Urinary bladder (tissue), 4 donors: ENCODE data around the gene MPL. TPM values are rescaled to one million over a fixed set of nuclear protein-coding genes. Genes with fewer than 3 reads are reported as not detected.

Source experiments
- DNase-seq: peaks from one replicate; pipeline ENCODE4 v3.0.0-alpha.2; 2015; ENCODE audit errors: extremely low spot score
- H3K27ac ChIP-seq: one replicate; pipeline ENCODE4 v1.5.1; 2013; ENCODE audit warnings: low read depth, mild to moderate bottlenecking, moderate library complexity
- H3K36me3 ChIP-seq: one replicate; pipeline ENCODE4 v1.6.1; 2013; ENCODE audit warnings: mild to moderate bottlenecking, moderate library complexity; ENCODE audit not compliant: insufficient read depth
- H3K4me1 ChIP-seq: one replicate; pipeline ENCODE4 v1.6.1; 2013; ENCODE audit warnings: mild to moderate bottlenecking, moderate library complexity; ENCODE audit not compliant: insufficient read depth
- H3K4me3 ChIP-seq: one replicate; pipeline ENCODE4 v1.5.1; 2013; ENCODE audit warnings: low read depth, low read length
- WGBS: extraction: QIAGEN DNeasy Blood & Tissue Kit; methylation state at CpG from one replicate; pipeline ENCODE4 v1.1.7; 2013; 5-methylcytosine and 5-hydroxymethylcytosine counted together
- polyA plus RNA-seq: library from polyadenylated mRNA; stranded (reverse); fragments of 200-250 nt; gene quantifications from one replicate; pipeline ENCODE4 v1.2.3, GENCODE V29; 2013
- total RNA-seq: library from RNA; depleted of rRNA; stranded (reverse); fragments of >200 nt; gene quantifications from one replicate; pipeline ENCODE4 v1.2.3, GENCODE V29; 2014
- donor health status: healthy with polysubstance abuse.
- donor health status: healthy.

MPL gene
- total and polyA plus RNA-seq, 2 donors: 0.33 TPM; not detected in 1

DNA sequence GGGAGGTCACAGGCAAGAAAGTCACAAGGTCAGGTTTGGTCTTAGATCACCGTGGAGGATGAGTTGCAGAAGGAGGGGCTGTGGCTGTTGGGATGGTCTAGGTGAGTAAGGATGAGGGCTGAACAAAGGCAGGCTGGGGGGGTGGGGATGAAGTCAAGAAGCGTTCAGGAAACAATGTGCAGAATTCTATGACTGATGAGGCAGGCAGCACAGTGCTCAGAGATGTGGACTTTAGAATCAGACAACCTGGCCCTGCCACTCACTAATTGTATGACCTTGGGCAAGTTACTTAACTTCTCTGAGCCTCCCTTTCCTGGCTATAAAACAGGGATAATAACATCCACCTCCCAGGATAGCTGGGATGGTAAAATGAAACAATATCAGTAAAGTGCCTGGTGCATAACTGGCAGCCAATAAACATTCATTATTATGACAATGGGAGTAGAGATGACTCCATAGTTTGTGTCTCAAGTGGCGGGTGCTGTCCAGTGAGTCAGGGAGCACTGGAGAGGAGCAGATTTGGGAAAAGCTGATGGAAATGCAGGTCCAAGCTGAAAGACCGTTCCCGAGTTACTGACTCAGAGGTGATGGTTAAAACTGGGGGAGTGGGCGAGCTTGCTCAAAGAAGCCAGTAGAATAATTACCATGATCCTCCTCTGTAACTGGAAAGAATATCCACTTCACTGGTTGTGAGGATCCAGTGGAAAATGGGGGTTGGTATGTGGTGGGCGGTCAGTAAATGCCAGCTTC is 34.7 kb upstream of the MPL start:
- Histone ChIP-seq H3K27ac (no peak overlapping the region), H3K4me1 (no peaks in the 10 kb centered on the region), H3K36me3 (no peaks in the 10 kb centered on the region), H3K4me3 (no peak overlapping the region)
- no peak for DNase-seq
- 73% methylated on average over 7 of the region's 7 CpGs for WGBS

DNA sequence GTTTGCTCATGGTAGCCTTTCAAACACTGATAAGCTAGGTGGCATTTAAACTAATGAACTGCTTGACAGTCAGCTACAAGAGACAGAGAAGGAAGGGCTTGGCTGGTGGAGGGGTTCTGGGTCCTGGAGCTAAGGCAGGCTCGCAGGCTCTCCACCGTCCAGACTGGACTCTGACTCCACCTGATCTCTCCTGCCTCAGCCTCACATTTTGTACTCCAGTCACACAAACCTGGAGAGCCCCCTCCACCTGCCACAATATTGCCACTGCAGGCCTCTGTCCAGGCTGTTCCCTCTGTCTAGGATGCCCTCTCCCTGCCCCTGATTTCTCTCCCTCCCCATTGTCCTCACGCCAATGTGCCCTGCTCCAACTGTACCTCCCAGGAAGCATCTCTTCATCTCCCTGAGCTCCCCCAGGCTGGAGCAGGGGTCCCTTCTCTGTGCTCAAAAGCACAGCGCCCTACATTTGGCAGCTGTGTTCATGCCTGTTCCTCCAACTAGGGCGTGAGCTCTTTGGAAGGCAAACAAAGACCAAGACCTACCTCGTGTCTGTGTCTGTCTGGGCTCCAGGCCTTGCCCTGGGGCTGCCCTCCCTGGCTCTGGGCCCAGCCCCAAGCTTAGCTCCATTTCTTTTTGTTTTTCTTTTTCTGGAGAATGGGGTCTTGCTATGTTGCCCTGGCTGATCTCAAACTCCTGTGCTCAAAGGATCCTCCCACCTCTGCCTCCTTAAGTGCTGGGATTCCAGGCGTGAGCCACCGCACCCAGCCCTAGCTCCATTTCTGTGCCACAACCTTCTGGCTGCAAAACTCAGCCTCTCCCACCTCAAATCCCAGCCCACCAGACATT is 33.9 kb upstream of the MPL start:
- DNase-seq: no peak
- Histone ChIP-seq H3K4me3 (no peak overlapping the region), H3K4me1 (no peaks in the 10 kb centered on the region), H3K27ac (no peak overlapping the region), H3K36me3 (no peaks in the 10 kb centered on the region)
- WGBS: 72% methylated on average over 8 of the region's 8 CpGs

DNA sequence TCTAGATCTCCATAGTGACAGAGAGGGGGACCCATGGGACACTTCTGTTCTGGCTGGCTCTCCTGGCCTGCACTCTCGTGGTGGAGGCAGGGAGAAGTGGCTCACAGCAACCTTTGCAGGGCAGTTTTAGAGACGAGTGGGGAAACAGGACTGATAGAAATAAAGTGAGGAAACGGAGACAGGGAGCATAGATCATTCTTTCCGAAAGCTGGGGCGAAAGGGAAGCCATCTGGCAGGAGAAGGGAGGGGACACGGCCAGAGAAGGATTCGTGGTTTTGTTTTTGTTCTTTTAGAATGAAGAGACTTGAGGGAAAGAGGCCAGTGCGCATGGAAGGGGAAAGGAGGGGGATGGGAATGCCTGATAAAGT is 33.3 kb upstream of the MPL start:
- no peak for DNase-seq
- WGBS: 42% methylated on average over 8 of the region's 8 CpGs
- Histone ChIP-seq H3K4me1 (no peaks in the 10 kb centered on the region), H3K4me3 (no peak overlapping the region), H3K36me3 (no peaks in the 10 kb centered on the region), H3K27ac (no peak overlapping the region)

DNA sequence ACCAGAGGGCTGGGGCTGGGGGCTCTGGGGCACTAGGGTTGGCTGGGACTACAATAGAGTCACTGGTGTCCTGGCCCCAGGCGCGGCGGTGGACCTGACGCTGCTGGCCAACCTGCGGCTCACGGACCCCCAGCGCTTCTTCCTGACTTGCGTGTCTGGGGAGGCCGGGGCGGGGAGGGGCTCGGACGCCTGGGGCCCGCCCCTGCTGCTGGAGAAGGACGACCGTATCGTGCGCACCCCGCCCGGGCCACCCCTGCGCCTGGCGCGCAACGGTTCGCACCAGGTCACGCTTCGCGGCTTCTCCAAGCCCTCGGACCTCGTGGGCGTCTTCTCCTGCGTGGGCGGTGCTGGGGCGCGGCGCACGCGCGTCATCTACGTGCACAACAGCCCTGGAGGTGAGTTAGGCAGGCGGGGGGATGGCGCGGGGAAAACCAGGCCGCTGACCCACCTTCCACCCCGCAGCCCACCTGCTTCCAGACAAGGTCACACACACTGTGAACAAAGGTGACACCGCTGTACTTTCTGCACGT is 32.8 kb upstream of the MPL start:
- no peaks in the 10 kb centered on the region for H3K4me1 ChIP-seq
- DNase-seq: no peak
- WGBS: 92% methylated on average over 46 of the region's 46 CpGs
- no peak overlapping the region for H3K27ac ChIP-seq
- H3K4me3 ChIP-seq: no peak overlapping the region
- no peaks in the 10 kb centered on the region for H3K36me3 ChIP-seq

DNA sequence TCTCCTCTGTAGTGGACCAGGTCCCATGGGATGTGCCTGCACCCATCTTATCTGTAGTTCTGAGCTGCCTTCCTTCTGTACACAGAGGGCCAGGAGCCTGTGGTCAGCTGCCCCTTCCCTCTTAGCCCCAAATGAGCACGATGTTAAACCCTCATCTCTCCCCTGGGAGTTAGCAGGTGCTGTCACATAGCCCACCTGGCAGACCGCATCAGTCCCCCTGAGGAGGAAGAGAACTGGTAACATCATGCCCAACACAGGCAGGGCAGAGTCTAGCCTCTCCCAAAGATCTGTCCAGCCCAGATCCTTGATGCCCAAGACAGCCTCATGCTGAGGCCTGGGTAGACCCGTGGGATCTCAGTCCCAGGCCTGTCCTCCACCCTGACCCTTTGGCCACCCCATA is 32.2 kb upstream of the MPL start:
- H3K27ac ChIP-seq: no peak overlapping the region
- WGBS: 87% methylated on average over 3 of the region's 3 CpGs
- H3K36me3 ChIP-seq: no peaks in the 10 kb centered on the region
- no peak for DNase-seq
- H3K4me3 ChIP-seq: no peak overlapping the region
- no peaks in the 10 kb centered on the region for H3K4me1 ChIP-seq

DNA sequence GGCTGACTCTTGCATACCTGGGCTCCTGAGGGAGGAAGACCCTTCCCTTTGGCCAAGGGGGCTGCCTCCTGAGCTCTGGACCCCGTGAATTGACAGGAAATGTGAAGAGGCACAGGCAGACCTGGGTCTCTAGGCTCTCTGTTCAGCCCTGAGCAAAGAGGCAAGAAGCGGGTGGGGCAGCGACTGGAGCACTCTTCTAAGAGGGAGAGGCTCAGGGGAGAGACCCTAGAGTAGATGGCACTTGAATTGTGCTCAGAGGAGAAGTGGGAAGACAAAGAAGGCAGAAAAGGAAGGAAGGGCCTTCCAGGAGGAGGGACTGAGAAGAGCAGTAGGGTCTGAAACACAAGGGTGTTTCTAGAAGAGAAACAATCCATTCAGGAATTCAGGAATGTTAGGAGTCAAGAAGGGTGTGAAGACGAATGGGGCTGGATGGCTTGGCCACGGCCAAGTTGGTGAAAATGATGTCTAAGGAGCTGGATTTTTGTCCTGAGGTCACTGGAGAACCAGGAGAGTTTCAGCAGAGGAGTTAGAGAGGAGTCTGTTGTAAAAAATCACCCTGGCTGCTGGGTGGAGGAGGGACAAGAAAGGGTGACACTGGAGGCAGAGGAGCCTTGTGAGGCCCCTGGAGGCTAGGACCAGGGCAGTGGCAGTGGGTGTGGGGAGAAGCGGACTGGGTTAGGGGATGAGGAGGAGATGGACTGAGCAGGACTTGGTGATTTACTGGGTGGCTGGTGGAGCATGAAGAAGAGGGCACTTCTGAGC is 31.5 kb upstream of the MPL start:
- 84% methylated on average over 6 of the region's 6 CpGs for WGBS

DNA sequence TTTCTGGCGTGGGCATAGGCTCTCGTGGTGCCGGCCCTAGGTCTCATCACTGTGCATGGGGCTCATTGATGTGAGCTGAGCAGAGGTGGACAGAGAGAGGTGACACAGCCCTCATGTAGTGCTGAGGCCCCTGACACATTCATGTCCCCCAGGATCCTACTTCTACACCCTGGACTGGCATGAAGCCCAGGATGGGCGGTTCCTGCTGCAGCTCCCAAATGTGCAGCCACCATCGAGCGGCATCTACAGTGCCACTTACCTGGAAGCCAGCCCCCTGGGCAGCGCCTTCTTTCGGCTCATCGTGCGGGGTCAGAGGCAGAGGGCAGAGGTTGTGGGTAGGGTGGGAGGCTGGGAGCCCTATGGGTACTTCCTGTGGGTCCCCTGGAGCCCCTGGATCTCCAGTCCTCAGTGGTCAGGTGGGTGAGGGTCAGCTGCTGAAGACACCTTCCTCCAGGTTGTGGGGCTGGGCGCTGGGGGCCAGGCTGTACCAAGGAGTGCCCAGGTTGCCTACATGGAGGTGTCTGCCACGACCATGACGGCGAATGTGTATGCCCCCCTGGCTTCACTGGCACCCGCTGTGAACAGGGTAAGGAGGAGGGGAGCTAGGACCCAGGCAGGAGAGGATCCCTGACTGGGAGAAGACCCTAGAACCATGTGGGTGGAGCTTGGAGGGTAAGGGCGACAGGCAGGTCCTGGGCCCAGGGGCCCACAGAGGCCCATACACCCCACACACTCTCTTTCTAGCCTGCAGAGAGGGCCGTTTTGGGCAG is 30.7 kb upstream of the MPL start:
- DNase-seq: no peak
- H3K4me3 ChIP-seq: no peak overlapping the region
- H3K36me3 ChIP-seq: no peaks in the 10 kb centered on the region
- no peaks in the 10 kb centered on the region for H3K4me1 ChIP-seq
- 85% methylated on average over 17 of the region's 17 CpGs for WGBS
- no peak overlapping the region for H3K27ac ChIP-seq

More for the DNA sequence above, 31.5 kb upstream of the MPL start:
- Histone ChIP-seq H3K4me3 (no peak overlapping the region), H3K4me1 (no peaks in the 10 kb centered on the region), H3K27ac (no peak overlapping the region), H3K36me3 (no peaks in the 10 kb centered on the region)
- DNase-seq: no peak

DNA sequence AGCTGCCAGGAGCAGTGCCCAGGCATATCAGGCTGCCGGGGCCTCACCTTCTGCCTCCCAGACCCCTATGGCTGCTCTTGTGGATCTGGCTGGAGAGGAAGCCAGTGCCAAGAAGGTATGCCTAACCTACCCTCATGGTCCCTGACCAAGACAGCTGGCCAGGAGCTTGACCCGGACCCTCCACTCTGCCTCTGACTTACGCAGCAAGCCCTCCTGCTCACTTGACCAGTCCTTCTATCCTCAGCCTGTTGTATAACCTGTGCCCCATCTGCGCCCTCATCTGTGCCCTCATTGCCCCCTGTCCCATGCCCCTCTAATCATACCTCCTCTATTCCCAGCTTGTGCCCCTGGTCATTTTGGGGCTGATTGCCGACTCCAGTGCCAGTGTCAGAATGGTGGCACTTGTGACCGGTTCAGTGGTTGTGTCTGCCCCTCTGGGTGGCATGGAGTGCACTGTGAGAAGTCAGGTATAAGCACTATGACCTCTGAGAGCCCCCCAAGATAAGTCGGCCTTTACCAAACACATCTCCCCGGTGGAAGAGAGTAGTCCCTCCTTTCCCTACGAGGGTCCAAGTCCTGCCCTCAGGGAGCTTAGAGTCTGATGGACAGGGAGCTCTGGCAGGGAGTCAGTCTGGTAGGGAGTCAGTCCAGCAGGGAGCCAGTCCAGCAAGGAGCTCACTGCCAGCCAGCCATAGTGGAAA is 30.0 kb upstream of the MPL start:
- WGBS: 91% methylated on average over 9 of the region's 9 CpGs
- no peak for DNase-seq
- no peaks in the 10 kb centered on the region for H3K4me1 ChIP-seq
- no peak overlapping the region for H3K27ac ChIP-seq
- no peaks in the 10 kb centered on the region for H3K36me3 ChIP-seq
- H3K4me3 ChIP-seq: no peak overlapping the region

DNA sequence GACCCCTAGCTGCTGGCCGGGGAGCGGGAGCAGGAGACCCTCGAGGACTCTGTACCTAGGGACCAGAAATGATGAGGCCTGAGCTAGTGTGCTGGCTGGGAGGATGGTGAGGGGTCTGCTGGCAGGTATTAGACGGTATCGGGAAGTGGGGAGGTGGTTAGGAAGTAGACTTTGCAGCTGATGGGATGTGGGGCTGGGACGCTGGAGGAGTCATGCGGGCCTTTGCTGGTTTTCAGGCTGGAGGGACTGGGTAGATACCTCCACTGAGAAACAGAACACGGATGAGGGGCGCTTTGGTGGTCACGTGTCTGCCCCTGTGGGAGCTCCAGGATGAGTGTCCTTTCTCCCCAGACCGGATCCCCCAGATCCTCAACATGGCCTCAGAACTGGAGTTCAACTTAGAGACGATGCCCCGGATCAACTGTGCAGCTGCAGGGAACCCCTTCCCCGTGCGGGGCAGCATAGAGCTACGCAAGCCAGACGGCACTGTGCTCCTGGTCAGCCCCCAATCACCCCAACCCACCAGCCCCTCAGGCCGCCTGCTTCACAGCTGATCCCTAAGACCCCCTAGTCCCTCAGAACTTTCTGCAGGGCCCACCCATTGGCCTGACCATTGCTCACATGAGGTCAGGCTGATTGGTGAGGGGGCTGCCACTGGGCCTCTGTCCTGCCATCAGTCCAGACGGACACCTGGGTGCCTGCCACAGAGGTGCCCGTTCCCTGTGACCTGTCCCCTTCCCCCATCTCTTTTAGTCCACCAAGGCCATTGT is 28.8 kb upstream of the MPL start:
- H3K4me1 ChIP-seq: no peaks in the 10 kb centered on the region
- DNase-seq: no peak
- WGBS: 92% methylated on average over 20 of the region's 20 CpGs

DNA sequence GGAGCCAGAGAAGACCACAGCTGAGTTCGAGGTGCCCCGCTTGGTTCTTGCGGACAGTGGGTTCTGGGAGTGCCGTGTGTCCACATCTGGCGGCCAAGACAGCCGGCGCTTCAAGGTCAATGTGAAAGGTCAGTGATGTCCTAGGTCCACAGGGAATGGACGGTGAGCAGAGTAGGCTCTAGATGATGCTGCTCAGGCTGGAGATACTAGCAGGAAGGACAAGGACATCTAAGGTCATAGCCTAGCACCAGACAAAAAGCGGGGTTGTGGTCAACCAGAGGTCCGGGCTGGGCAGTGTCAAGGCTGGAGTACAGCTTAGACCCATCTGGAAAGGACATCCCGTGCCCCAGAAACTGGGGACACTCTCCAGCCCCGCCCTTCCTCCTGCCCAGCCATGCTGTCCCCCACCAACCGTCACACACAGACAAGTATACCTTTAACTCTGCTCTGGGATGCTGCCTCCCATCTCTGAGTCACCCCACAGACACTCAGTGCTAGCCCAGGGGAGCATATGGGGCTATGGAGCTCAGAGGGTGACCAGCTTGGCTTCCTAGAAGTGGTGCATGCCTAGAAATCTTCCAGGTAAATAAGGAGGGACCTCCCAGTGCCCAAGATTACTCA is 28.1 kb upstream of the MPL start:
- no peaks in the 10 kb centered on the region for H3K36me3 ChIP-seq
- no peak overlapping the region for H3K27ac ChIP-seq
- H3K4me1 ChIP-seq: no peaks in the 10 kb centered on the region
- no peak for DNase-seq
- H3K4me3 ChIP-seq: no peak overlapping the region
- 89% methylated on average over 13 of the region's 13 CpGs for WGBS

More for the DNA sequence above, 28.8 kb upstream of the MPL start:
- Histone ChIP-seq H3K4me3 (no peak overlapping the region), H3K27ac (no peak overlapping the region), H3K36me3 (no peaks in the 10 kb centered on the region)

DNA sequence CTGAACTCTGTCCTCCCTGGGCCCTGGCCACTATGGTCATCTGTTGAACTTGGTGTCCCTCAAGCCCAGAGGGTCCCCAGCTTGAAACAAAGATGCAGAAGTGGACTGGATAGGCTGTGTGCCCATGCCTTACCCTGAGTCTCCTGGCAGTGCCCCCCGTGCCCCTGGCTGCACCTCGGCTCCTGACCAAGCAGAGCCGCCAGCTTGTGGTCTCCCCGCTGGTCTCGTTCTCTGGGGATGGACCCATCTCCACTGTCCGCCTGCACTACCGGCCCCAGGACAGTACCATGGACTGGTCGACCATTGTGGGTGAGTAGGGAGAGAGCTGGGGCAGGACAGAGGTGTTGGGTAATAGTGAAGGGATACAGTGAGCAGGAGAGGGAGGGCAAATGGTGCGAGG is 26.1 kb upstream of the MPL start:
- 93% methylated on average over 9 of the region's 9 CpGs for WGBS
- no peak overlapping the region for H3K27ac ChIP-seq
- no peaks in the 10 kb centered on the region for H3K36me3 ChIP-seq
- no peaks in the 10 kb centered on the region for H3K4me1 ChIP-seq
- DNase-seq: no peak
- H3K4me3 ChIP-seq: no peak overlapping the region

DNA sequence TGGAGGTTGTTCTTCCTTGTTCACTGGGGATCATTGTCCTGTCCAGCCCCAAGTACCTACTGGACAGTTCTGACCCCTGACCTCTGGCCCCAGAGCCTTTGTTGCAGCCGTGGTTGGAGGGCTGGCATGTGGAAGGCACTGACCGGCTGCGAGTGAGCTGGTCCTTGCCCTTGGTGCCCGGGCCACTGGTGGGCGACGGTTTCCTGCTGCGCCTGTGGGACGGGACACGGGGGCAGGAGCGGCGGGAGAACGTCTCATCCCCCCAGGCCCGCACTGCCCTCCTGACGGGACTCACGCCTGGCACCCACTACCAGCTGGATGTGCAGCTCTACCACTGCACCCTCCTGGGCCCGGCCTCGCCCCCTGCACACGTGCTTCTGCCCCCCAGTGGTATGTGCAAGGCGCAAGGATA is 25.4 kb upstream of the MPL start:
- no peak overlapping the region for H3K27ac ChIP-seq
- no peak for DNase-seq
- 90% methylated on average over 19 of the region's 19 CpGs for WGBS
- H3K36me3 ChIP-seq: no peaks in the 10 kb centered on the region
- no peaks in the 10 kb centered on the region for H3K4me1 ChIP-seq
- no peak overlapping the region for H3K4me3 ChIP-seq
